Measurements from ENCODE around the gene RGS7.
"Not testable (repeated sequence)": the region's sequence is repeated elsewhere in the genome, so short reads cannot be mapped to it uniquely, and the experiment has no call there.

The RGS7 gene

GRCh38 chr1:241215203-241215602, 141.8 kb downstream of the RGS7 start:
- DNase-seq = no peak

DNA sequence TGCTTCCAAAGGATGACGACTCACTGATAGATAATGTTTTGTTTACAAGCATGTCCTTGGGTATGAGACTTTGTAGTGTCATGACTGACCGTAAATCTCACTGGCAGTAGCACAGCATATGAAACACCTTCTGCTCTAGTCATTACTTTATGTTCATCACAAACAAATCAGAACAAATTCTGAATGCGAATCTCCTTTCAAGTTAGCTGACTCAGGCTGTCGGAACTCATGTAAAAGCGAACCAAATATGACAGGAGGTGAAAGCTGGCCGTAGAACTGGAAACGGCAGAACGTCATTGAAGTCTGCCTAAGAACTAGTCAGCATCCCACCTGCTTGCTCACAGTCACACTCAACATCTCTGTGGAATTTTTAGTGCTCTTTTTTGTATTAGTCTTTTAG, 143.9 kb downstream of the RGS7 start:
- no peak for DNase-seq

- DNase-seq = peak in 3 of 58 donors; percentile 16 to 37 (median 21)
These were observed 144.4 kb downstream of the RGS7 start for GRCh38 chr1:241212628-241213027.

DNA sequence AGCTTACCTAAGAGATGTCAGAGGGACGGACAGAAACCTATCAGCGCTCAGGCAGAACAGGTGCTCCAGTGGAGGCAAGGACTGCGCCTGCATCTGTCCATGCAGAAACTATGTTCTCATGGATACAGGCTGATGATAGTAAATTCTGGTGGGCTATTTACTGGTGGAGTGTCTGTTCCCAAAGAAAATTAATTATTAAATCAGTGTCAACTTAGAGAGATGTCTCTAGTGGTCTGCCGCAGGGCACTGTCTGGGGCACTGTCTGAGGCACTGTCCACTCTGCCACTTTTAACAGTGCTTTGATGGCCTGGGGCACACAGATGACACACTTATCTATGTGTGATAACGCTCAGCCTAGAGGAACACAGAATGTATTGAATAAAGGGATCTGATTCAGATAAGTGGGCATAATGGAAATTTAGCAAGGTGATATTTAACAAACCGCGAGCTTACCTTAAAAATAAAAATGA, 148.1 kb downstream of the RGS7 start:
- no peak for DNase-seq

DNA sequence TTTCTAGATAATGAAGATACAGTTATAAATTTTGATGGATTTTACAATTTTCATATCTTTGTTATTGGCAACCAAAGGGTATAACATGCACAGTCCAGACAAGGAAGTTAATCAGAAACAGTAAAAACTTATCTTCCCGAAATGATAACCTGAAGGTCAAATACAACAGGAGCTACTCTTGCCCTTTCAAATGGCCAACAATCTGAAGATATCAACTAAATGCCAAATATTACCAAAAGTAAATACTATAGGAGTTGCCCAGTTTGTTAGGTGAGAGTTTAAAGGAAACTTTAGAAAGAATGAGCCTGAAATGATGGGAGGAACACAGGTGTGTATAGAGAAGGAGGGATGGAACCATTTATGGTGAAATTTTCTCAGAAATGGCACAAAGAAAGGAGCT, 153.2 kb downstream of the RGS7 start:
- DNase-seq = no peak

- no peak for DNase-seq
These were observed 154.6 kb downstream of the RGS7 start for GRCh38 chr1:241202401-241202800.

GRCh38 chr1:241186716-241187115, 170.3 kb downstream of the RGS7 start:
- DNase-seq = no peak

- DNase-seq = no peak
These were observed 175.0 kb downstream of the RGS7 start for GRCh38 chr1:241181971-241182370.

DNA sequence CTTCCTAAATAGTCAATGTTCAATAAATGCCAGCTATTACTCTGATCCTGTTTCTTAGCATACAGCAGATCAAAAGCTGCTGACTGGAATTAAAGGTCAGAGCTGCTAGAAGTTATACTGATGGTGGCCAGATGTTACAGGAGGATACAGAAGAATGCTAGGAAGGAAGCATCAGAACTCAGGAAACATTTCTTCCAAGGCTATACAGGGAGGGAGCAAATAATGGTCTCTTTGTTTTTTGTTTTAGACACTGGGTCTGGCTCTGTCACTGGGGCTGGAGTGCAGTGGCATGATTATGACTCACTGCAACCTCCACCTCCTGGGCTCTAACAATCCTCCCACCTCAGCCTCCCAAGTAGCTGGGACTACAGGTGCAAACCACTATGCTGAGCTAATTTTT, 175.5 kb downstream of the RGS7 start:
- no peak for DNase-seq

GRCh38 chr1:241180569-241180968, 176.4 kb downstream of the RGS7 start:
- no peak for DNase-seq

DNA sequence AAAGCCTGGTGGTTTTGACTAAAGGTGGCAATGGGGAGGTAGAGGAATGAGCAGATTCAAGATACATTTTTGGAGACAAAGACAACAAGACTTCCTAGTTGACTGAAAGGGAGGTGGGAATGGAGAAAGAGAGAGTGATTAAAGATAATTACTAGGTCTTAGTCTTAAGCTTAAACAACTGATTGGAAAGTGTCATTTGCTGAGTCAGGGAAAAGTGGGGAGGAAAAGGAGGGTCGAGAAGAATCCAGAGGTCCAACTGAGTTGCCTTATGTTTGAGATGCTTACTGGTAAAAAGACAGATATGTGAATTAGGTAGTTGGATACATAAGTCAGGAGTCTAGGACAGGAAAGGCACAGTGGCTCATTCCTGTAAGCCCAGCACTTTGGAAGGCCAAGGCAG, 179.3 kb downstream of the RGS7 start:
- no peak for DNase-seq

DNA sequence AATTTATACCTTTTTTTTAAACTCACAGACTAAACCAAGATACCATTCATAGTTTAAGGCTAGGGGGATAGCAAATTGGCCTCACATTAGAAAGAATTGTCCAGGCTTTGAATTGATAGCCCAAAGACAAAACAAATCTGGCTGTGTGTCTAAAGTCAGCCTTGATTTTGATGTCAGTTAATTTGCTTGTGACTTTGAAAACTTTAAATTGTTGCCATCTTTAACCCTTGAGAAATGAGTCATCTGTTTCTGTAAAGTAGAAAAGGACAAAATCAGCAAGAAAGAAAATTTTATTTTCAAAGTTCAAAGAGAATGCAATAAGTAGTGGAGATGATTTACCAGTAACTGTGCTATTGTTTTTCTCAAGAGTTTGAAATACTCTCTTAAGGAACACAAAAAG, 184.5 kb downstream of the RGS7 start:
- DNase-seq = no peak

DNA sequence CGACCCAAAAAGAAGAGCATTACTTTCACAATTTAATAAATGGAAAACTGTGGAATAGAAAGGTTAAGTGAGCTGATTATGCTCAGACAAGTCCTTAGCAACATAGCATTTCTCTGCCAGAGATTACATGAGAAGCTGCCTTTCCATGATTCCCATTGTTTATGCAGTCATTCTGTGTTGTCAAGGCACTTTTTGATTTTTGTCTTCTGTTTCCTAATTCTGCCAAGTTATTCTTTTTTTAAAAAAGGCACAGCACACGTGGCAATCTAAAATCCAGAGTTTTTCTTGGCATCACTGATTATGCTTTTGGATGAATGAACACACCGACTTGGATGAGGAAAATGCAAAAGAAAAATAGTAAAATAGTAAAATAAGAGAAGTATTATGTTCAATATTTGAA, 185.0 kb downstream of the RGS7 start:
- no peak for DNase-seq

- no peak for DNase-seq
These were observed 189.8 kb downstream of the RGS7 start for GRCh38 chr1:241167121-241167630.

DNA sequence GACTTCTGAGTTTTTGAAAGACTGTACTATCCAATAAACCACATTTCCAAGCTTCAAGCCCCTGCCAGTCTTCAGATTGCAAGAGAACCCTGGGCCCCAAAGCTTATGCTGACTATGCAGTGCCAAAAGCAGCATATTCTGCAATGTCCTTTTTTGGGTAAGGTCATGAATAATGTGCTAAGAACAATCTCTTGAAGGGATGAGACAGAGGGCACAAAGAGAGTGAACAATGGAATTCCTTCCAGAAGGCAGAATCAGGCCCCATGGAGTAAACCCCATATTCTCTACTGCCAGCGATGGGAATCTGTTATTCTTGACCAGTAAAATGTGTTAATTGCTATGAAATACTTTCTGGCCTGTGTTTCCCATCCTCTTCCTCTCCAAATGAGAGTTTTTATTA, 190.4 kb downstream of the RGS7 start:
- no peak for DNase-seq

GRCh38 chr1:241165256-241165655, 191.7 kb downstream of the RGS7 start:
- not testable (repeated sequence) for DNase-seq

DNA sequence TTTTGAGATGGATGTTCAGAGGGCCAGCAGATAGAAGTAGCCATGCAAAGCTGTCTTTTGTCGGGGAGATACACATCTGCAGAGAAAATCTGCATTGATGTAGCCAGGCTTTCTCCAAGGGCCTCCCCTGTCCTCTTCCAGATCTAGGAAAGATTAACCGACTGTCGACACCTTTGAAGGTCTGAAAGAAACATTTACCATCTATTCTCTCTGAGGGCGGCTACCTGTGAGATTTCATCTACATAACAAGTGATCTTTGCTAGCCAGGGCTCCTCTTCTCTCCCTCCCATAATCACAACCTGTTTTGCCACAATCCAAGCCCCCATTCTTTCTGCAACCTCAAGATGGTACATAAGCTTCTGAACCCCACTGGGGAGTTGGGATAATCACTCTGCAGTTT, 193.6 kb downstream of the RGS7 start:
- DNase-seq = no peak

- DNase-seq = no peak
These were observed 195.8 kb downstream of the RGS7 start for GRCh38 chr1:241161188-241161689.

- DNase-seq = no peak
These were observed 199.6 kb downstream of the RGS7 start for GRCh38 chr1:241157435-241157834.

DNA sequence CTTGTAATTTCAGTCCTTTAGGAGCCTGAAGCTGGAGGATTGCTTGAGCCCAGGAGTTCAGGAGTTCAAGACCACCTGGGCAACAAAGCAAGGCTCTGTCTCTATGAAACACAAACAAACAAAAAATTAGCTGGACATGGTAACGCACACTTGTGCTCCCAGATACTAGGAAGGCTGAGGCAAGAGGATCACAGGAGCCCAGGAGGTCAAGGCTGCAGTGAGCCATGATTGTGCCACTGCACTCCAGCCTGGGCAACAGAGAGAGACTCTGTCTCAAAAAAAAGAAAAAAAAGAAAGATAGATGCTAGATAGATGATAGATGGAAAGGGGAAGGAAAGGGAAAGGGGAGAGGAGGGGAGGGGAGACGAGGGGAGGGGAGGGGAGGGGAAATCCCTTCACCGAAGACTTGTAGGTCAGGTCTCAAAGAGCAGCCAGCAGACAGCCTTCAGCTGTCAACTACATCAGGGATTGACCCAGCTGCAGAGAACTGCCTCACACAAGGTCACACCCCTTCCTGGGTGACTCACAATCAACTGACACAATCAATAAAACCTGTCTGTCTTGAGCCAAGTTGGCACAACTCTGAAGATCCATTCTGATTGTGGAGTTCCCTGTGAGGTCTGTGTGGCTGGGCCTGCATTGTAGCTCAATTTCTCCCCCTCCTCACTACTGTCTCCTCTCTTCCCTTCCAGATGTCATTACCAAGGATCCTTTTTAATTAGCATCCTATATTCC, 200.6 kb downstream of the RGS7 start:
- no peak for DNase-seq

GRCh38 chr1:241145881-241146280, 211.1 kb downstream of the RGS7 start:
- DNase-seq = peak in 2 of 58 donors; percentile 2 to 3

DNA sequence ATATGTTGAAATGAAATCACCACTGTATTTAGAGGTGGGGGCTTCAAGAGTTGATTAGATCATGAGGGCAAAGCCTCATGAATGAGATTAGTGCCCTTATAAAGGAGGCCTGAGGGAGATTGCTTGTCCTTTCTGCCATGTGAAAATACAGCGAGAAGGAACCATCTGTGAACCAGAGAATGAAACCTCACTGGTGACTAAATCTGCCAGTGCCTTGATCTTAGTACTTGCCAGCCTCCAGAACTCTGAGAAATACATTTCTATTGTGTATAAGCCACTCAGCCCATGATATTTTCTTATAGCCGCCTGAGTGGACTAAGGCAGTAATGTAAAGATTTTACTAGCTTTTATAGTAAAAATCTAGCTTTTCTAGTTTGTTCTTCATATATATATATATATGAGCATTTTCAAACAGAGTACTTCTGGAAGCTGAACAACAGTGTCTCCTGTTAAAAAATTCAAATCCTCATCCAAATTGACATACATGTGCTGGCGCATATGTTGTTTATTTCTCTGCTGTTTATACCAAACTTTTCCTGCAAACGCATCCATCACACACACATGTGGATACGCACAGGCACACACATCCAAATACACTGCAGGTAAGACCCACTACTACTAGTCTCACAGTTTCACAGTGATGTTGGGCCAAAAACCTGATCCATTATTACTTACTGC, 213.1 kb downstream of the RGS7 start:
- DNase-seq = peak in 1 of 58 donors; percentile 14

GRCh38 chr1:241142493-241142892, 214.5 kb downstream of the RGS7 start:
- DNase-seq = no peak

All from anterior cingulate cortex (tissue), 58 donors.